ENCODE data around the gene CUL2. TPM values are rescaled to one million over a fixed set of nuclear protein-coding genes. Genes with fewer than 3 reads are reported as not detected.
A peak's percentile ranks its signal among the peaks of the same experiment; 100 is the strongest.

The CUL2 gene
- total and polyA plus RNA-seq, 2 of the 4 experiments (the other 2 are of a cell fraction) = 18.9 to 36.6 TPM

- H2BK5ac ChIP-seq (ENCODE audit: low read depth, low read length, poor library complexity, severe bottlenecking) = no peak overlapping the region
- intact Hi-C loops (cut with micrococcal nuclease) = no loop called here
- peaks cover 11% of the 10 kb centered on the region for H3K36me3 ChIP-seq (ENCODE audit: control insufficient read depth, insufficient read depth, low read length)
- H3K79me1 ChIP-seq (ENCODE audit: low read depth in 1 of 2, low read length in 2 of 2) = peaks cover 31 to 39% of the 10 kb centered on the region in 2 experiments
- H2AK5ac ChIP-seq (ENCODE audit: low read depth, low read length) = peak overlapping the region; percentile 92; the same call in 1 of the 2 replicates
- in situ Hi-C loops (cut with MboI; ENCODE audit: low sequenced_read_pairs) = no loop called here
- H2BK20ac ChIP-seq (ENCODE audit: low read depth, low read length) = peak overlapping the region; percentile 72; the same call in 1 of the 2 replicates
- ATAC-seq (ENCODE audit: low read depth) (no peak), DNase-seq (no peak)
- no CpG with 5 or more reads among the region's 1 CpG for WGBS, 2 experiments (ENCODE audit: extremely low coverage in 2 of 2, insufficient read length in 1 of 2)
- peak overlapping the region; percentile 83 for H3K4ac ChIP-seq (ENCODE audit: low read depth, low read length)
- BruUV-seq (replicated peaks) = no TSS peak
- CTCF ChIA-PET = interaction anchor here (1.0 kb wide), 1 partner anchor 11 kb away, joined by 5 read pairs; no protein-coding TSS in a partner anchor
- no peak overlapping the region for H3K4me2 ChIP-seq (ENCODE audit: low read depth, low read length)
- H2BK15ac ChIP-seq (ENCODE audit: low read depth, low read length) = no peak overlapping the region; the same call in 2 of the 3 replicates
- peak overlapping the region; percentile 70; the same call in 1 of the 2 replicates for H3K23ac ChIP-seq (ENCODE audit: low read depth, low read length)
- H2AFZ ChIP-seq (replicated peaks; ENCODE audit: low read length, poor library complexity) = no peak overlapping the region
- H2AK9ac ChIP-seq (replicated peaks; ENCODE audit: low read depth, low read length, poor library complexity) = no peak overlapping the region
- H3K9me3 ChIP-seq (ENCODE audit: control insufficient read depth, insufficient read depth, low read length) = no peaks in the 10 kb centered on the region
- peak overlapping the region in 1 of 2 experiments; percentile 77; a peak in 2 of 4 replicates for H4K8ac ChIP-seq (ENCODE audit: low read depth in 2 of 2, low read length in 2 of 2)
- no peaks in the 10 kb centered on the region for H3K27me3 ChIP-seq (ENCODE audit: control insufficient read depth, insufficient read depth, low read length)
- dilution Hi-C loops (cut with HindIII; ENCODE audit: low sequenced_read_pairs, unreplicated experiment) = no loop called here
- no peak overlapping the region for H3K56ac ChIP-seq (ENCODE audit: extremely low read depth, insufficient read depth, low read length)
- H3K18ac ChIP-seq (ENCODE audit: low read depth, low read length) = no peak overlapping the region
- H4K91ac ChIP-seq (ENCODE audit: insufficient read depth, low read depth, low read length) = peak overlapping the region; percentile 63; the same call in 1 of the 2 replicates
- no peaks in the 10 kb centered on the region; the same call in 1 of the 2 replicates for H4K20me1 ChIP-seq (ENCODE audit: insufficient read depth, low read length)
- H2BK120ac ChIP-seq (ENCODE audit: low read depth, low read length) = peak overlapping the region; percentile 68; the same call in 1 of the 2 replicates
- no peak for TF ChIP-seq USF2 (IDR thresholded peaks at IDR 0.05; ENCODE audit: low read depth, low read length)
- TF ChIP-seq ELK1 (IDR thresholded peaks at IDR 0.05; ENCODE audit: borderline replicate concordance, low read depth, low read length) = no peak
- TF ChIP-seq POLR2A (IDR thresholded peaks at IDR 0.05; ENCODE audit: low read depth, low read length) = no peak
- no peak for TF ChIP-seq MAFK (IDR thresholded peaks at IDR 0.05; ENCODE audit: low read depth, low read length)
- no peak for TF ChIP-seq BHLHE40 (IDR thresholded peaks at IDR 0.05; ENCODE audit: low read depth, low read length)
- no peak for TF ChIP-seq FOS (IDR thresholded peaks at IDR 0.05; ENCODE audit: low read depth, low read length)
- no peak for TF ChIP-seq CTCF (conservative IDR thresholded peaks at IDR 0.05; ENCODE audit: low read depth, low read length)
- no peak for TF ChIP-seq CEBPB (IDR thresholded peaks at IDR 0.05; ENCODE audit: low read depth, low read length)
- TF ChIP-seq SMC3 (IDR thresholded peaks at IDR 0.05; ENCODE audit: low read depth, low read length) = no peak
- no peak for TF ChIP-seq MAZ (IDR thresholded peaks at IDR 0.05; ENCODE audit: borderline replicate concordance, low read depth, low read length)
- TF ChIP-seq CHD1 (IDR thresholded peaks at IDR 0.05; ENCODE audit: low read depth, low read length) = no peak
- TF ChIP-seq NFE2L2 (IDR thresholded peaks at IDR 0.05; ENCODE audit: low read depth, low read length) = no peak
- no peak for TF ChIP-seq RCOR1 (IDR thresholded peaks at IDR 0.05; ENCODE audit: insufficient replicate concordance, low read length)
- no peak for TF ChIP-seq RAD21 (IDR thresholded peaks at IDR 0.05; ENCODE audit: low read length)
- POLR2A ChIA-PET (ENCODE audit: unreplicated experiment) = no interaction called here
- H3K27ac ChIP-seq (ENCODE audit: insufficient read depth, low read length) = no peak overlapping the region
- peak overlapping the region; percentile 82; the same call in 1 of the 2 replicates for H3K14ac ChIP-seq (replicated peaks; ENCODE audit: low read depth, low read length)
- H3K4me3 ChIP-seq (ENCODE audit: insufficient read depth, low read depth, low read length) = no peak overlapping the region
- H3K4me1 ChIP-seq (ENCODE audit: control insufficient read depth, insufficient read depth, low read length) = peaks cover 11% of the 10 kb centered on the region
- H4K5ac ChIP-seq (ENCODE audit: low read depth, low read length) = no peak overlapping the region
- peaks cover 10% of the 10 kb centered on the region for H3K9me1 ChIP-seq (ENCODE audit: insufficient read depth, low read length)
- no peak overlapping the region for H3K9ac ChIP-seq (ENCODE audit: low read depth, low read length)
These were observed 34.0 kb downstream of the CUL2 start for GRCh38 chr10:35056133-35056532.

All from IMR-90 (cell line).